Measurements from ENCODE around the gene PDZD7.

PDZD7 gene

GRCh38 chr10:101007915-101008822, 22.8 kb downstream of the PDZD7 start:
- Histone ChIP-seq H3K79me1 (replicated peaks; ENCODE audit: low read length, poor library complexity, severe bottlenecking) (peaks cover 27% of the 10 kb centered on the region), H3K23ac (ENCODE audit: low read length in 2 of 2) (peak overlapping the region in 1 of 2 experiments; percentile 20), H2BK5ac (ENCODE audit: low read depth, low read length, poor library complexity, severe bottlenecking) (no peak overlapping the region), H3K4me1 (ENCODE audit: control insufficient read depth, insufficient read depth, low read depth, low read length) (peaks cover 17% of the 10 kb centered on the region), H2BK15ac (ENCODE audit: low read depth, poor library complexity, severe bottlenecking) (no peak overlapping the region), H3K27me3 (ENCODE audit: control insufficient read depth in 1 of 2, insufficient read depth in 1 of 2, low read length in 2 of 2) (no peaks in the 10 kb centered on the region), H3K18ac (ENCODE audit: low read depth in 1 of 2, low read length in 2 of 2) (peak overlapping the region in 1 of 2 experiments; percentile 42), H2AFZ (ENCODE audit: low read depth, low read length) (no peak overlapping the region), H3K9me3 (ENCODE audit: control insufficient read depth, low read length) (no peaks in the 10 kb centered on the region), H3K4me3 (ENCODE audit: insufficient read depth in 1 of 2, low read depth in 1 of 2, low read length in 2 of 2) (no peak overlapping the region), H3K9ac (ENCODE audit: low read length) (peak overlapping the region; percentile 37), H4K8ac (ENCODE audit: low read length) (peak overlapping the region; percentile 71), H3K27ac (ENCODE audit: low read length, poor library complexity, severe bottlenecking) (no peak overlapping the region), H4K91ac (ENCODE audit: low read length) (peak overlapping the region; percentile 36), H3K14ac (ENCODE audit: low read length in 2 of 2) (peak overlapping the region in 1 of 2 experiments; percentile 87), H2BK120ac (ENCODE audit: low read depth, low read length) (no peak overlapping the region), H2AK5ac (ENCODE audit: low read length, severe bottlenecking) (no peak overlapping the region), H3K36me3 (ENCODE audit: control insufficient read depth in 1 of 2, insufficient read depth in 2 of 2, low read depth in 1 of 2, low read length in 2 of 2) (peaks cover 47 to 48% of the 10 kb centered on the region in 2 experiments), H3K4me2 (ENCODE audit: low read length, poor library complexity, severe bottlenecking) (no peak overlapping the region), H3K4ac (ENCODE audit: low read depth in 1 of 2, low read length in 2 of 2) (peak overlapping the region in 1 of 2 experiments; percentile 8), H2BK12ac (ENCODE audit: low read length in 2 of 2) (peak overlapping the region in 1 of 2 experiments; percentile 58)
- DNase-seq = no peak
- WGBS = 65% methylated on average over 8 of the region's 13 CpGs

DNA sequence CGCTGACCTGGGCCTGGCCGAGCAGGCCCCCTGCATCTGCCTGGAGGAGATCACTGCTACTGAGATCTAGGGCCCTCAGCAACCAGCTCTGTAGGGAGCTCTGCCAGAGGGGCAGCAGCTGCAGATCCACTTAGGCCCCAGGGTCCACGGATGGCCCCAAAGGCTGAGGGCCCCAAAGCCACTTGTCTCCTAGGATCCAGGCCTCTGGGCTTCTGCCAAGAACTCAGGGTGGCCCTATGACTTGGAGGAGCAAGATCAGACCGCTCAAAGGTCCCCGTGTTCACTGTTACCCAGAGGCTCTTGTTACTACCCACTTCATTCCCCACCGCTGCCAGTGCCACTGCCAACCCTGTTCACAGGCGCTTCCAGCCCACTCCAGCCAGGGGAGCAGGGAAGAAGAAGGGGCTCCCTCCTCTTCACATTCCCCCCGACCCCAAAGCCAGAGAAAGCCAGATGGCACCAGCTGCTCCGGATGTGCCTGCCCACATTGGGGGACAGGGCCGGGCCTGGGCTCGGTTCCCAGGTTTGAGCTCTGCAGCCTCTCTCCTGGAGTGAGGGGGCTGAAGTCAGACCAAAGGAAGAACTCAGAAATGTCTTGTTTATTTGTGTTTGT, 23.7 kb downstream of the PDZD7 start:
- no peak overlapping the region for H2BK120ac ChIP-seq (ENCODE audit: low read depth, low read length)
- H3K4me2 ChIP-seq (ENCODE audit: low read length, poor library complexity, severe bottlenecking) = no peak overlapping the region
- peaks cover 18% of the 10 kb centered on the region for H3K4me1 ChIP-seq (ENCODE audit: control insufficient read depth, insufficient read depth, low read depth, low read length)
- H2AFZ ChIP-seq (ENCODE audit: low read depth, low read length) = no peak overlapping the region
- WGBS = 75% methylated on average over 11 of the region's 11 CpGs
- H2BK15ac ChIP-seq (ENCODE audit: low read depth, poor library complexity, severe bottlenecking) = peak overlapping the region; percentile 61
- H3K18ac ChIP-seq (ENCODE audit: low read depth in 1 of 2, low read length in 2 of 2) = no peak overlapping the region
- H3K27ac ChIP-seq (ENCODE audit: low read length, poor library complexity, severe bottlenecking) = no peak overlapping the region
- peak overlapping the region in 1 of 2 experiments; percentile 12 for H2BK12ac ChIP-seq (ENCODE audit: low read length in 2 of 2)
- H3K4me3 ChIP-seq (ENCODE audit: insufficient read depth in 1 of 2, low read depth in 1 of 2, low read length in 2 of 2) = no peak overlapping the region
- H2AK5ac ChIP-seq (ENCODE audit: low read length, severe bottlenecking) = no peak overlapping the region
- H3K27me3 ChIP-seq (ENCODE audit: control insufficient read depth in 1 of 2, insufficient read depth in 1 of 2, low read length in 2 of 2) = no peaks in the 10 kb centered on the region
- H3K79me1 ChIP-seq (replicated peaks; ENCODE audit: low read length, poor library complexity, severe bottlenecking) = peaks cover 27% of the 10 kb centered on the region
- H2BK5ac ChIP-seq (ENCODE audit: low read depth, low read length, poor library complexity, severe bottlenecking) = no peak overlapping the region
- peak overlapping the region; percentile 22 for H3K9ac ChIP-seq (ENCODE audit: low read length)
- H4K91ac ChIP-seq (ENCODE audit: low read length) = no peak overlapping the region
- H3K23ac ChIP-seq (ENCODE audit: low read length in 2 of 2) = no peak overlapping the region
- no peak for DNase-seq
- no peak overlapping the region for H3K14ac ChIP-seq (ENCODE audit: low read length in 2 of 2)
- peaks cover 57 to 58% of the 10 kb centered on the region in 2 experiments for H3K36me3 ChIP-seq (ENCODE audit: control insufficient read depth in 1 of 2, insufficient read depth in 2 of 2, low read depth in 1 of 2, low read length in 2 of 2)
- H3K9me3 ChIP-seq (ENCODE audit: control insufficient read depth, low read length) = no peaks in the 10 kb centered on the region
- H4K8ac ChIP-seq (ENCODE audit: low read length) = peak overlapping the region; percentile 51
- peak overlapping the region in 1 of 2 experiments; percentile 80 for H3K4ac ChIP-seq (ENCODE audit: low read depth in 1 of 2, low read length in 2 of 2)

- Histone ChIP-seq H3K9ac (ENCODE audit: low read length) (no peak overlapping the region), H2BK12ac (ENCODE audit: low read length in 2 of 2) (no peak overlapping the region), H3K9me3 (ENCODE audit: control insufficient read depth, low read length) (no peaks in the 10 kb centered on the region), H3K79me1 (replicated peaks; ENCODE audit: low read length, poor library complexity, severe bottlenecking) (peaks cover 27% of the 10 kb centered on the region), H2AFZ (ENCODE audit: low read depth, low read length) (no peak overlapping the region), H3K4me3 (ENCODE audit: insufficient read depth in 1 of 2, low read depth in 1 of 2, low read length in 2 of 2) (no peak overlapping the region), H2BK5ac (ENCODE audit: low read depth, low read length, poor library complexity, severe bottlenecking) (no peak overlapping the region), H2AK5ac (ENCODE audit: low read length, severe bottlenecking) (no peak overlapping the region), H3K27me3 (ENCODE audit: control insufficient read depth in 1 of 2, insufficient read depth in 1 of 2, low read length in 2 of 2) (no peaks in the 10 kb centered on the region), H3K18ac (ENCODE audit: low read depth in 1 of 2, low read length in 2 of 2) (no peak overlapping the region), H3K23ac (ENCODE audit: low read length in 2 of 2) (no peak overlapping the region), H3K36me3 (ENCODE audit: control insufficient read depth in 1 of 2, insufficient read depth in 2 of 2, low read depth in 1 of 2, low read length in 2 of 2) (peaks cover 58 to 59% of the 10 kb centered on the region in 2 experiments), H3K4me2 (ENCODE audit: low read length, poor library complexity, severe bottlenecking) (no peak overlapping the region), H3K4me1 (ENCODE audit: control insufficient read depth, insufficient read depth, low read depth, low read length) (peaks cover 24% of the 10 kb centered on the region), H3K14ac (ENCODE audit: low read length in 2 of 2) (no peak overlapping the region), H2BK15ac (ENCODE audit: low read depth, poor library complexity, severe bottlenecking) (no peak overlapping the region), H2BK120ac (ENCODE audit: low read depth, low read length) (no peak overlapping the region), H3K4ac (ENCODE audit: low read depth in 1 of 2, low read length in 2 of 2) (no peak overlapping the region), H4K8ac (ENCODE audit: low read length) (peak overlapping the region; percentile 51), H4K91ac (ENCODE audit: low read length) (no peak overlapping the region), H3K27ac (ENCODE audit: low read length, poor library complexity, severe bottlenecking) (no peak overlapping the region)
- WGBS = 93% methylated on average over 33 of the region's 33 CpGs
- DNase-seq = no peak
Measured at GRCh38 chr10:101006593-101007098, 24.3 kb downstream of the PDZD7 start.

Measured in mesenchymal stem cell (in vitro differentiated cells and primary cell).